ENCODE results near the gene BEGAIN.

The BEGAIN gene

GRCh38 chr14:100547633-100548294 lies 39.5 kb downstream of the BEGAIN start:
- DNase-seq (ENCODE audit: extremely low read depth, low read depth), result no peak

GRCh38 chr14:100546051-100546443 lies 41.2 kb downstream of the BEGAIN start:
- no peak for TF ChIP-seq CTCF (IDR thresholded peaks at IDR 0.05; ENCODE audit: low read depth, low read length)
- no peak for DNase-seq (ENCODE audit: extremely low read depth, low read depth)

More at GRCh38 chr14:100547633-100548294, 39.5 kb downstream of the BEGAIN start:
- TF ChIP-seq CTCF (IDR thresholded peaks at IDR 0.05; ENCODE audit: low read depth, low read length), result no peak

GRCh38 chr14:100545359-100545758 lies 41.9 kb downstream of the BEGAIN start:
- TF ChIP-seq CTCF (IDR thresholded peaks at IDR 0.05; ENCODE audit: low read depth, low read length), result no peak

GRCh38 chr14:100544506-100545141 lies 42.6 kb downstream of the BEGAIN start:
- TF ChIP-seq CTCF (IDR thresholded peaks at IDR 0.05; ENCODE audit: low read depth, low read length), result no peak
- DNase-seq (ENCODE audit: extremely low read depth, low read depth), result no peak

More at GRCh38 chr14:100545359-100545758, 41.9 kb downstream of the BEGAIN start:
- DNase-seq (ENCODE audit: extremely low read depth, low read depth), result no peak

GRCh38 chr14:100543471-100544455 lies 43.5 kb downstream of the BEGAIN start:
- TF ChIP-seq CTCF (IDR thresholded peaks at IDR 0.05; ENCODE audit: low read depth, low read length), result no peak
- no peak for DNase-seq (ENCODE audit: extremely low read depth, low read depth)

- no peak for TF ChIP-seq CTCF (IDR thresholded peaks at IDR 0.05; ENCODE audit: low read depth, low read length)
- DNase-seq (ENCODE audit: extremely low read depth, low read depth), result no peak
These were observed 44.5 kb downstream of the BEGAIN start for GRCh38 chr14:100542619-100543205.
